ENCODE data around the gene TBX2.

Gene TBX2

GRCh38 chr17:61396586-61397085 lies 3.0 kb upstream of the TBX2 start:
- H3K27ac ChIP-seq: no peak overlapping the region
- peaks cover 4% of the 10 kb centered on the region for H3K36me3 ChIP-seq
- H3K4me3 ChIP-seq (ENCODE audit: low read depth in 1 of 2, low read length in 1 of 2): no peak overlapping the region
- H3K4me1 ChIP-seq (ENCODE audit: control insufficient read depth in 1 of 2, insufficient read depth in 1 of 2, low read depth in 1 of 2, low read length in 1 of 2): peaks cover 6 to 34% of the 10 kb centered on the region in 2 experiments
- no peaks in the 10 kb centered on the region for H3K9me3 ChIP-seq
- H3K27me3 ChIP-seq: peaks cover 100% of the 10 kb centered on the region
- TF ChIP-seq CTCF (IDR thresholded peaks at IDR 0.05): no peak

DNA sequence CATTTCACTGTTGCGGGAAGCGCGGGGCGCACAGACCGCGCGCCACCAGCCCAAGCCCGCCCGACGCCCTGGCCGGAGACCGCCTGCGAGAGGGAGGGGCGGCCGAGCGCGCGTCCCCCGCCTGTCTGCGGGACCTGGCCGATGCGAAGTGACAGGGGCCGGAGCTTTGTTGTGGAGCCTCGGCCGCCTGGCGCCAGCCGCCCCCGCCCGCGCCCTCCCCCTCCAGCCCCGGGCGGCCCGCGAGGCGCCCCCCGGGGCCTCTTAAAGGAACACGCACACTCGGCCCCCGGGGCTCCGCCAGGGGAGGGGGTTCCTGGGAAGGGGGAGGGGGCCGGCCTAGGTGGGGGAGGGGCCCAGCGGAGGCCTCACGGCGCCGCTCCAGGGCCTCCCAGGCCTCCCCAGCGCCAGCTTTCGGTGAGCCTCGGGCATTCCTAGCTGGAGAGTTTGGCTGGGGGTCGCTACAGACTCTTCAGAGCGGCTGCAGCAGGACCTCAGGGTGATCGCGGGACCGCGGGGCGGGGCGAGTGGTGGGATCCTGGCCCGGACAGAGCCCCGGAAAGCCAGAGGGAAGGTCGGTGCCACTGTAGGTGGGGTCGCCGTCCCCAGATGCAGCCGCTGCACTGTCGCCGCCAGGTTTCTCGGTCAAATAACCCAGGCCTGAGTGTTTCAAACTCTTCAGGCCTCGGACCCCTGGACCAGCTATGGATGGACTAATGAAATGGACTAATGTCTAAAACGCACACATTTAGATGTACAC lies 2.4 kb upstream of the TBX2 start:
- Histone ChIP-seq H3K36me3 (no peaks in the 10 kb centered on the region), H3K9me3 (no peaks in the 10 kb centered on the region), H3K27ac (no peak overlapping the region), H3K27me3 (peaks cover 100% of the 10 kb centered on the region), H3K4me3 (ENCODE audit: low read depth in 1 of 2, low read length in 1 of 2) (no peak overlapping the region), H3K4me1 (ENCODE audit: control insufficient read depth in 1 of 2, insufficient read depth in 1 of 2, low read depth in 1 of 2, low read length in 1 of 2) (peaks cover 6 to 34% of the 10 kb centered on the region in 2 experiments)
- no peak for TF ChIP-seq CTCF (IDR thresholded peaks at IDR 0.05)

GRCh38 chr17:61398721-61399130 lies 917 bp upstream of the TBX2 start:
- no peak for TF ChIP-seq CTCF (IDR thresholded peaks at IDR 0.05)
- peaks cover 20 to 44% of the 10 kb centered on the region in 2 experiments for H3K4me1 ChIP-seq (ENCODE audit: control insufficient read depth in 1 of 2, insufficient read depth in 1 of 2, low read depth in 1 of 2, low read length in 1 of 2)
- H3K9me3 ChIP-seq: no peaks in the 10 kb centered on the region
- no peak overlapping the region for H3K27ac ChIP-seq
- H3K27me3 ChIP-seq: peaks cover 100% of the 10 kb centered on the region
- no peak overlapping the region for H3K4me3 ChIP-seq (ENCODE audit: low read depth in 1 of 2, low read length in 1 of 2)
- H3K36me3 ChIP-seq: no peaks in the 10 kb centered on the region

DNA sequence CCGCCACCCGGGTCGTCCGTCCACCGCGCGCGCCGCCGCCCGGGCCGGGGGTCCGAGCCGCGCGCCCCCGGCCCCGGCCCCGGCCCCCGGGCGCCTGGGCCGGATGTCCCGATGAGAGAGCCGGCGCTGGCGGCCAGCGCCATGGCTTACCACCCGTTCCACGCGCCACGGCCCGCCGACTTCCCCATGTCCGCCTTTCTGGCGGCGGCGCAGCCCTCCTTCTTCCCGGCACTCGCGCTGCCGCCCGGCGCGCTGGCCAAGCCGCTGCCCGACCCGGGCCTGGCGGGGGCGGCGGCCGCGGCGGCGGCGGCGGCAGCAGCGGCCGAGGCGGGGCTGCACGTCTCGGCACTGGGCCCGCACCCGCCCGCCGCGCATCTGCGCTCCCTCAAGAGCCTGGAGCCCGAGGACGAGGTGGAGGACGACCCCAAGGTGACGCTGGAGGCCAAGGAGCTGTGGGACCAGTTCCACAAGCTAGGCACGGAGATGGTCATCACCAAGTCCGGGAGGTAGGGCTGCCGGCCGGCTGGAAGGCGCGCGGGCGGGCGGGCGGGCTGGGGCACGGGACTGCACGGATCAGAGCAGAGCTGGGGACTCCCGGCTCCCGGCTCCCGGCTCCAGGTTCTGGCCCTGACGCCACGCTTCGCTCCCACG lies 548 bp downstream of the TBX2 start:
- Histone ChIP-seq H3K27me3 (peaks cover 100% of the 10 kb centered on the region), H3K36me3 (no peaks in the 10 kb centered on the region), H3K9me3 (no peaks in the 10 kb centered on the region), H3K27ac (no peak overlapping the region), H3K4me1 (ENCODE audit: control insufficient read depth in 1 of 2, insufficient read depth in 1 of 2, low read depth in 1 of 2, low read length in 1 of 2) (peaks cover 29 to 56% of the 10 kb centered on the region in 2 experiments), H3K4me3 (ENCODE audit: low read depth in 1 of 2, low read length in 1 of 2) (no peak overlapping the region)
- TF ChIP-seq CTCF (IDR thresholded peaks at IDR 0.05): no peak

DNA sequence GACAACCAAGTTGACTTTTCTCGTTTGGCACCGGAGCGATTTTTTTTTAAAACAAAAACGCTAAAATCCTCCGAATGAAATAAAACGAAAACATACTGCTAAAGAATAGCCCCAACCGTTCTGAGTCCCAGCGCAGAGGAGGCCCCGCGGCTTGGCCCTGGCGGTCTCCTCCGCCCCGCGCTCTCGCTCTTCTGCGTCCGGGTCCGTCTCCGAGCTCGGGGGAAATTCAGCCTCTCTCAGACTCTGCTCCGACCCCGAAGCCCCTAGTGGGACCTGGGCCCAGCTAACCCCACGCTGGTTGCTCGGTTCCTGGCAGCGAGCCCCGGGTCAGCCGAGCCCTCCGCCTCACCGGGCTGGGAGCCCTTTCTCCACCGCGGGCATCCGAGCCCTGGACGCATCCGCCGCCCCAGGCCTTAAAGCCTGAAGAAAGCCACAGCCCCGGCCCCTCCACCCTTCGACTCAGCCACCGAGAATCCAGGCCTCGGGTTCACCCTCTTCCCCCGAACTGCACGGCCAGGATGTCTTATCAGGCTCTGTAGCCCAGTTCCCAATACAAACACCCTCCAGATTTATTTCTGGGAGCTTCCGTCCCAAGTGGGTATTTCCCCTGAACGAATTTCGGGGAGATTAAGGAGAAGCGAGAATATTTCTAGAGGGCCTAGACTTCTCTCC lies 1.2 kb downstream of the TBX2 start:
- Histone ChIP-seq H3K4me1 (ENCODE audit: control insufficient read depth in 1 of 2, insufficient read depth in 1 of 2, low read depth in 1 of 2, low read length in 1 of 2) (peaks cover 29 to 60% of the 10 kb centered on the region in 2 experiments), H3K9me3 (no peaks in the 10 kb centered on the region), H3K27ac (no peak overlapping the region), H3K27me3 (peaks cover 100% of the 10 kb centered on the region), H3K4me3 (ENCODE audit: low read depth in 1 of 2, low read length in 1 of 2) (no peak overlapping the region), H3K36me3 (no peaks in the 10 kb centered on the region)
- no peak for TF ChIP-seq CTCF (IDR thresholded peaks at IDR 0.05)
